ENCODE measurements around the gene ANKRD13D.
A peak's percentile ranks its signal among the peaks of the same experiment; 100 is the strongest.

Gene ANKRD13D

DNA sequence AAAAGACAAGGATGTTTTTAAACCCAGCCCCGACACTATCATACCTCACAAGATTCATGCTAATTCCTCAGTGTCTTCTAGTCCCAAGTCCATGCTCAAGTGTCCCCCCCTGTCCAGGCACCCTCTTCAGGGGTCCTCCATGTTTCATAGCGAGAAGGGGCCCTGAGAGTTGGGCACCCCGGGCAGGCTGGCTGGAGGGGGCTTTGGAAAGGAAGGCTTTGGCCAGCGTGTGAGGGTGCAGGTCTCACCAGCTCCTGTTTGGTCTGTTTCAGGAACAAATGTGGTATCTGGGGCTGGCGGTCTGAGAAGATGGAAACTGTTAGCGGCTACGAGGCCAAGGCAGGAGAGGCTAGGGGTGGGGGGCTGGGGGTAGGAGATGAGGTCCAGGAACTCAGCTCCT, 9.7 kb downstream of the ANKRD13D start:
- Histone ChIP-seq H3K36me3 (ENCODE audit: control insufficient read depth, insufficient read depth, low read length) (peaks cover 21% of the 10 kb centered on the region), H3K27me3 (ENCODE audit: control insufficient read depth, insufficient read depth, low read length) (no peaks in the 10 kb centered on the region), H3K4me1 (ENCODE audit: control insufficient read depth, insufficient read depth, low read length) (no peaks in the 10 kb centered on the region), H3K9ac (ENCODE audit: low read depth, low read length) (no peak overlapping the region), H3K9me3 (ENCODE audit: control insufficient read depth, insufficient read depth, low read length) (no peaks in the 10 kb centered on the region), H3K4me3 (ENCODE audit: low read depth, low read length) (no peak overlapping the region)

DNA sequence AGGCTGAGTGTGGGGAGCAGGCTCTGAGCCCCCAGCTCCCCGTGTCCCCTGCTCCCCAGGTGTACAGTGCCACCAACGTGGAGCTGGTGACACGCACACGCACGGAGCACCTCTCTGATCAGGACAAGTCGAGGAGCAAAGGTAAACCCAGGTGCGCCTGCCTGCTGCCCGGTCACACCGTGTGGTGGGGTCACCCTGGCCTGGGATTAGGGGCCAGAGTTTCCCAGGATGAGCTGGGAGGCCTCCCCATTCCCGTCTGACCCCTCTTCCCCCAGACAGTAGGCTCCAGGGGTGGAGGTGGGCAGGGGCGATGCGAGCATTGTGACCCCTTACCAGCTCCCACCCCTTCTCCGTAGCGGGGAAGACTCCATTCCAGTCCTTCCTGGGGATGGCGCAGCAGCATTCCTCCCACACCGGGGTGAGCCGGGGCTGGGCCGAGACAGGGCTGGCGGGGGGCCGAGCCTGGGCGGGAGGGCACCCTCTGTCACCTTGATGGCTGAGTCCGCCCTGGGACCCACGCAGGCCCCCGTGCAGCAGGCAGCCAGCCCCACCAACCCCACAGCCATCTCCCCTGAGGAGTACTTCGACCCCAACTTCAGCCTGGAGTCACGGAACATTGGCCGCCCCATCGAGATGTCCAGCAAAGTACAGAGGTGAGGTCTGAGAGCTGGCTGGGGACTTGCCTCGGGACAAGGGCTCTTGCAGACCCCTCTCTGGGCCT, 10.5 kb downstream of the ANKRD13D start:
- Histone ChIP-seq H3K36me3 (ENCODE audit: control insufficient read depth, insufficient read depth, low read length) (peaks cover 21% of the 10 kb centered on the region), H3K4me1 (ENCODE audit: control insufficient read depth, insufficient read depth, low read length) (no peaks in the 10 kb centered on the region), H3K9ac (ENCODE audit: low read depth, low read length) (no peak overlapping the region), H3K27me3 (ENCODE audit: control insufficient read depth, insufficient read depth, low read length) (peaks cover 3% of the 10 kb centered on the region), H3K4me3 (ENCODE audit: low read depth, low read length) (no peak overlapping the region), H3K9me3 (ENCODE audit: control insufficient read depth, insufficient read depth, low read length) (no peaks in the 10 kb centered on the region)

DNA sequence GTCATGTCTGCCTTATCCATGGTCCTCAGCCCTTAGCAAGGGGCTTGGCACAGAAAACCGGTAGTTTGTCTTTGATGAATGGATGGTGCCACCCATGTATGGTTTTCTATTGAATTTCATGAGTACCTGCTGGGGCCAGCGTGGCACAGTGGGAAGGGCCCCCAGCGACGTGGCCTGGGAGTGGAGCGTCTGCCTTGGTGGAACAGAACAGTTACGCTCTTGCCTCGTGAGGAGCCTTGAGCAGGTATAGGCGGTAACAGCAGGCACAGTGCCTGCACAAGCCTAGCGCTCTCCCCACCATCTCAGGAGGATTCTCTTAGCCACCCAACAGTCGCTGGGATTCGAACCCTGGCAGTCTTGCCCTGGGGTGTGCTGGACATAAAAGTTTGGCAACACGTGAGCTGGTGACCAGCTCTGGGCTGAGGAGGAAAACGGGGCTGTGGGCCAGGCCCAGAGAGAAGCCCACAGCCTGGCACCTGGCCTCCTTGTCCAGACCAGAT, 11.2 kb downstream of the ANKRD13D start:
- H3K36me3 ChIP-seq (ENCODE audit: control insufficient read depth, insufficient read depth, low read length) = peaks cover 20% of the 10 kb centered on the region
- H3K4me1 ChIP-seq (ENCODE audit: control insufficient read depth, insufficient read depth, low read length) = no peaks in the 10 kb centered on the region

DNA sequence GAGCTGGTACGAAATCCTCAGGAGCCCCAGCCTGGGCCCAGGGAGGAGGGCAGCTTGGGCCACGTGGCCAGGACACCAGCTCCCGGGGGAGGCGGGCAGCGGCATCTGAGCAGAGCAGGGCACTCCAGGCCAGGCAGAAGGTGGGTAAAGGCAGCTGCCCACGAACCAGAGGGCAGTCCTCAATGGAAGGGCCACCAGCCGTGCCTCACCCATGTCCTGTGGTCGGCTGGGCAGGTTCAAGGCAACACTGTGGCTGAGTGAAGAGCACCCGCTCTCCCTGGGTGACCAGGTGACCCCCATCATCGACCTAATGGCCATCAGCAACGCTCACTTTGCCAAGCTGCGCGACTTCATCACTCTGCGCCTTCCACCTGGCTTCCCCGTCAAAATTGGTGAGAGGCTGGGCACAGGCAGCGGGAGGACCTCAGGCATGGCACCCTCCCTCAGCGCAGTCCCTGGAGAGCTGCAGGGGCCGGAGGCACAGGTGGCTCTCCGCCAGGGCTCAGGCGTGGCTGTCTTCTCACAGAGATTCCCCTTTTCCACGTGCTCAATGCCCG, 11.7 kb downstream of the ANKRD13D start:
- H3K9me3 ChIP-seq (ENCODE audit: control insufficient read depth, insufficient read depth, low read length) = no peaks in the 10 kb centered on the region
- H3K4me1 ChIP-seq (ENCODE audit: control insufficient read depth, insufficient read depth, low read length) = no peaks in the 10 kb centered on the region
- H3K9ac ChIP-seq (ENCODE audit: low read depth, low read length) = no peak overlapping the region
- H3K4me3 ChIP-seq (ENCODE audit: low read depth, low read length) = no peak overlapping the region
- peaks cover 3% of the 10 kb centered on the region for H3K27me3 ChIP-seq (ENCODE audit: control insufficient read depth, insufficient read depth, low read length)
- peaks cover 19% of the 10 kb centered on the region for H3K36me3 ChIP-seq (ENCODE audit: control insufficient read depth, insufficient read depth, low read length)

More for the DNA sequence above, 11.2 kb downstream of the ANKRD13D start:
- H3K27me3 ChIP-seq (ENCODE audit: control insufficient read depth, insufficient read depth, low read length) = peaks cover 3% of the 10 kb centered on the region
- H3K4me3 ChIP-seq (ENCODE audit: low read depth, low read length) = no peak overlapping the region
- no peak overlapping the region for H3K9ac ChIP-seq (ENCODE audit: low read depth, low read length)
- H3K9me3 ChIP-seq (ENCODE audit: control insufficient read depth, insufficient read depth, low read length) = no peaks in the 10 kb centered on the region

DNA sequence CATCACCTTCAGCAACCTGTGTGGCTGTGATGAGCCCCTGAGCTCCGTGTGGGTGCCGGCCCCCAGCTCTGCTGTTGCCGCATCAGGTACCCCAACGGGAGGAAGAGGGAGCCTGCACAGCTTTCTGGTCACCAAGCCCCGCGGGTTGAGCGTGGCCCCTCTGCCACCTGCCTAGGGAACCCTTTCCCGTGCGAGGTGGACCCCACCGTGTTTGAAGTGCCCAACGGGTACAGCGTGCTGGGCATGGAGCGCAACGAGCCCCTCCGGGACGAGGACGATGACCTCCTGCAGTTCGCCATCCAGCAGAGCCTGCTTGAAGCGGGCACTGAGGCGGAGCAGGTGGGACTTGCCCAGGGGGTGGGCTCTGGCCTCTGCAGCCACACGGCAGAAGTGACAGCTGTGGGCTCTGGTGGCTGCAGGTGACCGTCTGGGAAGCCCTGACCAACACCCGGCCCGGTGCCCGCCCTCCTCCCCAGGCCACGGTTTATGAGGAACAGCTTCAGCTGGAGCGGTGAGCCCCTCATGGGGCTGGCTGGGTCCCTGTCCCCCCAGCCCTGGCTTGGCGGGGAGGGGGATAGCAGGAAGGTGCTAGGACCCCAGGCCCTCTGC, 12.3 kb downstream of the ANKRD13D start:
- Histone ChIP-seq H3K4me3 (ENCODE audit: low read depth, low read length) (peak overlapping the region; percentile 68), H3K9me3 (ENCODE audit: control insufficient read depth, insufficient read depth, low read length) (no peaks in the 10 kb centered on the region), H3K27me3 (ENCODE audit: control insufficient read depth, insufficient read depth, low read length) (peaks cover 3% of the 10 kb centered on the region), H3K4me1 (ENCODE audit: control insufficient read depth, insufficient read depth, low read length) (no peaks in the 10 kb centered on the region), H3K36me3 (ENCODE audit: control insufficient read depth, insufficient read depth, low read length) (peaks cover 19% of the 10 kb centered on the region), H3K9ac (ENCODE audit: low read depth, low read length) (no peak overlapping the region)

DNA sequence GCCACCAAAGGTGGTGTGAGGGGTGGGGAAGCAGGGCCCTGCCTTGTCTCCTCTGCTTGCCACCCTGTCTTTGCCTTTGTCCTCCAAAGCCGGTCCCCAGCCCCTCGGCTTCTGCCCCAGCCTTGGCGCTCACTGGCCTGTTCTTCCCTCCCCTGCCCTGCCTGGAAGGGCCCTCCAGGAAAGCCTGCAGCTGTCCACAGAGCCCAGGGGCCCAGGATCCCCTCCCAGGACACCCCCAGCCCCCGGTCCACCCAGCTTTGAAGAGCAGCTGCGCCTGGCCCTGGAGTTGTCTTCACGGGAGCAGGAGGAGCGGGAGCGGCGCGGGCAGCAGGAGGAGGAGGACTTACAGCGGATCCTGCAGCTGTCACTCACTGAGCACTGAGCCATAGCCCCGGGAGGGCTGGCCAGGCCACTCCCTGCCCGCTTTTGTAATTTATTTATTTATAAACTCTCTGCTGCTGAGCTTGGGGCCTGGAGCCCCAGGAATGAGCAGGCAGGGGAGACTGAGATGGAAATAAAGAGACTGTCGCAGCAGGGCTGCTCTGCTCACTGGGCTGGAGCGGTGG, 12.9 kb downstream of the ANKRD13D start:
- peaks cover 19% of the 10 kb centered on the region for H3K36me3 ChIP-seq (ENCODE audit: control insufficient read depth, insufficient read depth, low read length)

DNA sequence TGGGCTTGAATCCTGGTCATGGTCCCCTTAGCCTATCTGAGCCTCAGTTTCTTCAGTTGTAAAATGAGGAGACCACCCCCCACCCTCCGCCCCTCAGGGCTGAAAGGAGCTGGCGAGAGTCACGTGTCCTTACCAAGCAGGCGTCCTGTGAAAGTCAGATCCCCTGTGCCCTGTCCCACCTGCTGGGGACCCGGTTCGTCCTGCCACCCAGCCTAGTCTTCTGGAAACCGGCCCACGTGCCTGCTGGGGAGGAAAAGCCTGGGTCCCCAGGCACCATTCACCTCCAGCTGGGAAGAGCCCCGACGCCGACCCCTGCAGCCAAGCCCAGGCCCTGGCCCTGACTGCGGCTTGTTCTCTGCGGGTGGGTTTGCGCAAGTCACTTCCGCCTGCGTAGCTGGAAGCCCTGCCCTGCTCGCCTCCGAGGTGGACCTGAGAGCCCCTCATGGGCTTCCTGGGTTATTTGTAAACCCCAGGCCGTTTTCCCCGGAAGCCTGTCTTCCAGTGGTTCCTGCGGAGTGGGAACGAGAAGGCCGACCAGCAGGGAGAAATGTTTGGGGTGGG, 13.5 kb downstream of the ANKRD13D start:
- H3K9me3 ChIP-seq (ENCODE audit: control insufficient read depth, insufficient read depth, low read length) = no peaks in the 10 kb centered on the region
- peaks cover 19% of the 10 kb centered on the region for H3K36me3 ChIP-seq (ENCODE audit: control insufficient read depth, insufficient read depth, low read length)
- peak overlapping the region; percentile 79 for H3K9ac ChIP-seq (ENCODE audit: low read depth, low read length)
- H3K4me1 ChIP-seq (ENCODE audit: control insufficient read depth, insufficient read depth, low read length) = no peaks in the 10 kb centered on the region
- peak overlapping the region; percentile 68 for H3K4me3 ChIP-seq (ENCODE audit: low read depth, low read length)
- peaks cover 3% of the 10 kb centered on the region for H3K27me3 ChIP-seq (ENCODE audit: control insufficient read depth, insufficient read depth, low read length)

More for the DNA sequence above, 12.9 kb downstream of the ANKRD13D start:
- peak overlapping the region; percentile 79 for H3K9ac ChIP-seq (ENCODE audit: low read depth, low read length)
- peaks cover 3% of the 10 kb centered on the region for H3K27me3 ChIP-seq (ENCODE audit: control insufficient read depth, insufficient read depth, low read length)
- no peaks in the 10 kb centered on the region for H3K4me1 ChIP-seq (ENCODE audit: control insufficient read depth, insufficient read depth, low read length)
- peak overlapping the region; percentile 68 for H3K4me3 ChIP-seq (ENCODE audit: low read depth, low read length)
- H3K9me3 ChIP-seq (ENCODE audit: control insufficient read depth, insufficient read depth, low read length) = no peaks in the 10 kb centered on the region

DNA sequence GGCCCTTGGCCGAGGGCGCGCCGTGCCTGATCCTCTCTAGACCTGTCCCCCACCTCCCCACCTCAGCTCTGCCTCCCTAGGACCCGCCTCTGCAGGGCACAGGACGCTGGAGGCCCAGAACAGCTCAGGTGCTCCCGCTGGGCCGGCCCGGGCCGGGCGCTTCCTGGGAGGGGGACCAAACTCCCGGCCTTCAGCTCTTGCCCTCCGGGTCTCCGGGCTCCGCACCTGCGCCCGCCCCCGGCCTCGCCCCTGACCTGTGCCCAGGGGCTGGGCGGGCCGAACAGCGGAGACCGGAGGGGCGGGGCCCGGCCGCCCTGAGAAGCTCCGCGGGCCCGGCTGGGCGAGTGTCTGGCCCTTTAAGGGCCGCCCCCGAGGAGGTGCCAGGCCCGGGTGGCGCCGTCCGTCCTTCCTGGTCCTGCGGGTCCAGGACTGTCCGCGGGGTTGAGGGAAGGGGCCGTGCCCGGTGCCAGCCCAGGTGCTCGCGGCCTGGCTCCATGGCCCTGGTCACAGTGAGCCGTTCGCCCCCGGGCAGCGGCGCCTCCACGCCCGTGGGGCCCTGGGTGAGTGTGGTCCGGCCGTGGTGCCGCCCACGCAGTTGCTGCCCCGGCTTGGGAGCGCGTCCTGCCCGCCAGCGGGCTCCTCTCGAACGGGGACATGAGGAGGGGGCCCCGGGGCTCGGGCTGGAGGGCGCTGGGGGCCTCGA, 14.2 kb downstream of the ANKRD13D start, which contains the start of gene SSH3:
Gene SSH3 (plus strand): TSS at position 399 of the 703 bp plus-strand sequence. CDS start 96 bp downstream, at position 495.
- Histone ChIP-seq H3K4me3 (ENCODE audit: low read depth, low read length) (peak within 1 kb of the TSS; percentile 68), H3K9ac (ENCODE audit: low read depth, low read length) (peak within 1 kb of the TSS; percentile 79), H3K36me3 (ENCODE audit: control insufficient read depth, insufficient read depth, low read length) (peaks cover 19% of the 10 kb centered on the region), H3K9me3 (ENCODE audit: control insufficient read depth, insufficient read depth, low read length) (no peaks in the 10 kb centered on the region), H3K4me1 (ENCODE audit: control insufficient read depth, insufficient read depth, low read length) (no peaks in the 10 kb centered on the region), H3K27me3 (ENCODE audit: control insufficient read depth, insufficient read depth, low read length) (peaks cover 3% of the 10 kb centered on the region)

DNA sequence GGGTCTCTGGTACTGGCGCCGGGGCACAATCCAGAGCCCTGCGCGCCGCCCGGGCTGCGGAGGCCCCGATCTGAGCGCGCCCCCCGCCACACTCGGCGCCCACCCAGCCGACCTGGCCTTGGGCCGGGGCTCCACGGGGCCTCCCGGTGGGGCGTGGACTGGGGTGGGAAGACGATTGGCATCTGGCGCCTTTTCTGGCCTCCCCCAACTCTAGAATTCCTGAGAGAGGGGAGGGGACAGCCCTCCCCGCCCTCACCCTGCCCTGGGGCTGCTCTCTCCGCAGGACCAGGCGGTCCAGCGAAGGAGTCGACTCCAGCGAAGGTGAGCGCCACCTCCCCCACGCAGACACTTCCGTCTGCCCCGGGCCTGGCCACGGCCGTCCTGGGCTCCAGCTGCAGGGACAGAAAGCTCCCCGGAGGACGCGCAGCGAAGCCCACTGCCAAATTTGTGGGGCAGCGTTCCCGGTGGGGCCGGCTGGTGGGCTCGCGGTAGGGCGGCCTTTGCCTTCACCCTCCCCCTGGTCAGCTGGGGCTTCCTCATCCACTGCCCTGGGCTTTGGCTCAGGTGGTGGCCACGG, 14.8 kb downstream of the ANKRD13D start:
- Histone ChIP-seq H3K36me3 (ENCODE audit: control insufficient read depth, insufficient read depth, low read length) (peaks cover 19% of the 10 kb centered on the region), H3K27me3 (ENCODE audit: control insufficient read depth, insufficient read depth, low read length) (peaks cover 3% of the 10 kb centered on the region), H3K9me3 (ENCODE audit: control insufficient read depth, insufficient read depth, low read length) (no peaks in the 10 kb centered on the region), H3K4me3 (ENCODE audit: low read depth, low read length) (peak overlapping the region; percentile 68), H3K9ac (ENCODE audit: low read depth, low read length) (peak overlapping the region; percentile 54), H3K4me1 (ENCODE audit: control insufficient read depth, insufficient read depth, low read length) (no peaks in the 10 kb centered on the region)

DNA sequence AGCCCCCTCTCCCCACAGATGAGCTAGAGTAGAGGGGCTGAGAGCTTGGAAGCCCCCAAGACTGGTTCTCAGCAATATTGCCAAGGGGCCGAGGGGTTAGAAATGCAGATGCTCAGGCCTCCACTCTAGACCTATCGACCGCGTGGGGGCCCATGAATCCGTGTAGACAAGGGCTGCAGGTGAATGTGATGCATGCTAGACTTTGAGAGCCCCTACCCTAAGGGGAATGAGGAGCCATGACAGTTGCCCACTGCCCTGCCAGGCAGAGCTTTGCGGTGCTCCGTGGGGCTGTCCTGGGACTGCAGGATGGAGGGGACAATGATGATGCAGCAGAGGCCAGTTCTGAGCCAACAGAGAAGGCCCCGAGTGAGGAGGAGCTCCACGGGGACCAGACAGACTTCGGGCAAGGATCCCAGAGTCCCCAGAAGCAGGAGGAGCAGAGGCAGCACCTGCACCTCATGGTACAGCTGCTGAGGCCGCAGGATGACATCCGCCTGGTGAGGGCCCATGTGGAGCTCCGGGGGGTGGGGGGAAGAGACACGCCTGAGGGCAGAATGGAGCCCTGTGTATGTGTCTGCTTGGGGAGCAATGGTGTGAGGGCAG, 15.5 kb downstream of the ANKRD13D start:
- H3K4me3 ChIP-seq (ENCODE audit: low read depth, low read length) = peak overlapping the region; percentile 68
- no peak overlapping the region for H3K9ac ChIP-seq (ENCODE audit: low read depth, low read length)
- H3K36me3 ChIP-seq (ENCODE audit: control insufficient read depth, insufficient read depth, low read length) = peaks cover 17% of the 10 kb centered on the region
- no peaks in the 10 kb centered on the region for H3K9me3 ChIP-seq (ENCODE audit: control insufficient read depth, insufficient read depth, low read length)
- H3K4me1 ChIP-seq (ENCODE audit: control insufficient read depth, insufficient read depth, low read length) = no peaks in the 10 kb centered on the region
- H3K27me3 ChIP-seq (ENCODE audit: control insufficient read depth, insufficient read depth, low read length) = peaks cover 3% of the 10 kb centered on the region
